Epithelial cell of esophagus (primary cell): ENCODE results near the gene KRTAP4-9.

Experiments used
- DNase-seq: peaks from one replicate; pipeline ENCODE4 v3.0.0; 2010; ENCODE audit warnings: low read depth
- H3K4me3 ChIP-seq: 2 replicates; pipeline ENCODE4 v1.5.1; 2011; ENCODE audit warnings: mild to moderate bottlenecking, low read length, control low read depth
- TF ChIP-seq, protein P1 (sequence below): IDR thresholded peaks from 2 replicates; pipeline ENCODE4 v1.5.1; 2011; ENCODE audit warnings: low read depth, mild to moderate bottlenecking, low read length, control low read depth, inconsistent platforms; ENCODE audit not compliant: insufficient read depth; ENCODE audit errors: missing control alignments

Gene KRTAP4-9

DNA sequence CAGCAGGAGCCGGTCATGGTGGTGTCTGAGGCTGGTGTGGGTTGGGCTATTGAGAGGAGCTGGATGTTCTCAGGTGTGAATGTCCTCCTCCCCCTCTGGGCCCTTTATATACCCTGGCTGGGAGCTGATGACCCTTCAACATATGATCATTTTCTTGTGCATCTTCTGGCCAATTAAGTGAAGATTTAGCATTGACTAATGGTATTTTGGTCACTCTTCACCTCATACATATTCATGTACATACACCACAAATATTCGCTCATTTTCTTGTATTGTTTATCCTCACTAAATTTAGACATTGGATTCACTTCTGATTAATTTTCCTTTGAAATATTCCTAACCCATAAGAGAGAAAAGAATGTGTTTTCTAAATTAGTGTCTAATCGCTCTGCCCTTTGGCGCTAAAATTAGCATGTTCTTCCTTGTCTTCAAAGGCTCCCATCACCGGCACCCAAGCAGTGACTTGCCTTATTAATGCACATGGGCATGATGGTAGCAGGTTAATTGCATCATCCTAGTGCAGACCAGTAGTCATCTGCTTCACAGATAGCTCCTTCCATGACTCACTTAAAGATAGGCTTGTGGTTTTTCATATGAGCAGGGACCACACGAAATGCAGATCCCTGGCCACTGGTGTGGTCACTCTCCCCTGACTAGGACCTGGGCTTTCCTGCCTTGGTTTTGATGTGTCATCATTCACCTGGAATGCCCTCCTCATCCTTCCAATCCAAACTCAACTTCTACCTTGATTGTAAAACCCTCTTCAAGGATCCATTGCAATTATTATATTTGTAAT, 39.2 kb upstream of the KRTAP4-9 start, which contains the start of gene KRTAP2-4:
TSS of gene KRTAP2-4 (minus strand) at position 51 of the 796 bp plus-strand sequence. CDS start at position 17, 34 bp downstream.
- TF ChIP-seq, protein P1, sequence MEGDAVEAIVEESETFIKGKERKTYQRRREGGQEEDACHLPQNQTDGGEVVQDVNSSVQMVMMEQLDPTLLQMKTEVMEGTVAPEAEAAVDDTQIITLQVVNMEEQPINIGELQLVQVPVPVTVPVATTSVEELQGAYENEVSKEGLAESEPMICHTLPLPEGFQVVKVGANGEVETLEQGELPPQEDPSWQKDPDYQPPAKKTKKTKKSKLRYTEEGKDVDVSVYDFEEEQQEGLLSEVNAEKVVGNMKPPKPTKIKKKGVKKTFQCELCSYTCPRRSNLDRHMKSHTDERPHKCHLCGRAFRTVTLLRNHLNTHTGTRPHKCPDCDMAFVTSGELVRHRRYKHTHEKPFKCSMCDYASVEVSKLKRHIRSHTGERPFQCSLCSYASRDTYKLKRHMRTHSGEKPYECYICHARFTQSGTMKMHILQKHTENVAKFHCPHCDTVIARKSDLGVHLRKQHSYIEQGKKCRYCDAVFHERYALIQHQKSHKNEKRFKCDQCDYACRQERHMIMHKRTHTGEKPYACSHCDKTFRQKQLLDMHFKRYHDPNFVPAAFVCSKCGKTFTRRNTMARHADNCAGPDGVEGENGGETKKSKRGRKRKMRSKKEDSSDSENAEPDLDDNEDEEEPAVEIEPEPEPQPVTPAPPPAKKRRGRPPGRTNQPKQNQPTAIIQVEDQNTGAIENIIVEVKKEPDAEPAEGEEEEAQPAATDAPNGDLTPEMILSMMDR: no peak
- DNase-seq: peak; percentile 96
- no peak within 1 kb of the TSS for H3K4me3 ChIP-seq

DNA sequence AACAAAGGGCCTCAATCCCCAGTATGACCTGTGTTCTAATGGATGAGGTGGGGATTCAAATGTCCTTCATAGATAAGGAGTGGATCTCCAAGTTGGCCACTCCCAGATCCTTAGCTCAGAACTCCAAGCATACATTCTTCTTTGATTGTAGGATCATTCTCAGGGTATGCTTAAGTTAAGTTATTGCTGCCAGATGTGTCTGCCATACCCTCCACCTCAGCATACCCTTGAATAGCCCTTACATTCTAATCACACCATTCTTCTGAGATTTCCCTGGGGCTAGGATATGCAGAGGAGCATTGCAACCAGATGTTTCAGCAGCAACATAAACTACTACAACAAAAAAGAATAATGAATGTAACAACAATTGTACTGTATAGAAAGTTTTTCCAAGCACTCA, 37.9 kb upstream of the KRTAP4-9 start:
- DNase-seq: no peak
- H3K4me3 ChIP-seq: no peak overlapping the region
- TF ChIP-seq, protein P1: no peak

DNA sequence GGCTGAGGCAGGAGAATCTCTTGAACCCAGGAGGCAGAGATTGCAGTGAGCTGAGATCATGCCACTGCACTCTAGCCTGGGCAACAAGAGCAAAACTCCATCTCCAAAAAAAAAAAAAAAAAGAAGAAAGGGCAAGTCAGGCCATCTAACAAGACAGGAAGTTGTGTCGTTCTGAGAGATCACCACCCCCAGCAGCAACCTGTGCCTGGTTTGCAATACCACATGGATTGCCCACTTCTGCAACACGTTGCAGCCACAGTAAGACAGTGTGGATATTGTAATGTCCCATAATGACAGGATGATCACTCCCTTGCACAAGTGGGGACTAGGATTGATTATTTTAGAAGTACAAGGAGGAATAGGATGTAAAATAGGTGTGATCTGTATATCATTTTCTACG, 36.2 kb upstream of the KRTAP4-9 start:
- DNase-seq: no peak
- TF ChIP-seq, protein P1: no peak
- H3K4me3 ChIP-seq: no peak overlapping the region

DNA sequence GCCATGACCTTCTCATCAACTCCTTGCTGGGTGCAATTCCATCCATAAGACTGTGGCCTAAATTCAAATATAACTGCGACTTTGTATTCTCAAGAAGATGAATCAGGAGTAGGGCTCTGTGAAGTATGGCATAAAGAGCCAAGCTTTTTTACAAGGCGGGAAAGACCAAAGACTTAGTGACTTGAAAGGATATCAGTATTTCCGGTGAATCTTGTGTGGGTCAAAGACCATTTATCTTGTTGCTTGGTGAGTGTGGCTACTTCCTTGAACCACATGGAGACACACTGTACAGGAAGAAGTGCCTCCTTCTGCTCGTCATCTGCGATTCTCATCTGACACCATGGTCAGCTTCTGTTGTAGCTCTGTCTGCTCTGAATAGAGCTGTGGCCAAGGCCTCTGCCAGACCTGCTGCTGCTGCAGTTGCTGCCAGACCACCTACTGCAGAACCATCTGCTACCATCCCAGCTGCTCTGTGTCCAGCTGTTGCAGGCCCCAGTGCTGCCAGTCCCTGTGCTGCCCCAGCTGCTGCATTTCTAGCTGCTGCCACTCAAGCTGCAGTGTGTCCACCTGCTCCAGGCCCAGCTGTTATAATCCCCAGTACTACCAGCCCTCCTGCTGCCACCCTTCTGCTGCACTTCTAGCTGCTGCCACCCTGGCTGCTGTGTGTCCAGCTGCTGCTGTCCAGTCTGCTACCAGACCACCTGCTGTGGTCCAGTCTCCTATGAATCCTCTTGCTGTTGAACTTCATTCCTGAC, 33.4 kb upstream of the KRTAP4-9 start:
- H3K4me3 ChIP-seq: no peak overlapping the region

DNA sequence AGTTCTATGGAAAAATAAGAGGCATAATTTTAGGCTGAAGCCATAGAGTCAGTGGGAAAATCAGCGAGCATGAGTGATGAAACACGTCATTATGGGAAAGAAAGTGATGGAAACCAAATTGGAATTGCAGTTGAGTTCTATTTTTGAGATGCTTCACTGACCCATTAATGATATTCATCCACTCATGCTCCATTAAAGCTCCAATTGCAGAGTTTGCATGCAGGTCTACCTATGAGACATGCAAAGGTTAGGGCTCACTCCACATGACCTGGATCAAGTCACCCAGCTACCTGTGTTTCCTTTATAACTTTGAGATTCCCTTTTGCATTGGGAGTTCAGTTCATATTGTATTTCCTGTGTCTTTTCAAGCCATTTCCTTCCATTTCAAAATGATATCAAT, 31.5 kb upstream of the KRTAP4-9 start:
- H3K4me3 ChIP-seq: no peak overlapping the region
- DNase-seq: no peak
- TF ChIP-seq, protein P1: no peak

More for the DNA sequence above, 33.4 kb upstream of the KRTAP4-9 start:
- TF ChIP-seq, protein P1: no peak
- no peak for DNase-seq

DNA sequence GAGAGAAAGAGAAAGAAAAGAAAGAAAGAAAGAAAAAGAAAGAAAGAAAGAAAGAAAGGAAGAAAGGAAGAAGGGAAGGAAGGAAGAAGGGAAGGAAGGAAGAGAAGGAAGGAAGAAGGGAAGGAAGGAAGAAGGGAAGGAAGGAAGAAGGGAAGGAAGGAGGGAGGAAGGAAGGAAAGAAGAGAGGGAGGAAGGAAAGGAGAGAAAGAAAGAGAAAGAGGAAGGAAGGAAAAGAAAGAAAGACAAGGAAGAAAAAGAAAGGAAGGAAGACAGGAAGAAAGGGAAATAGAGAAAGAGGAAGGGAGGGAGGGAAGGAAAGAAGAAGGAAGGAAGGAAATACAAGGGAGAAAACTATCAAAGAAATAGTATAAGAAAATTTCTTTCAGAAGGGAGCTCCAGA, 28.4 kb upstream of the KRTAP4-9 start:
- no peak for DNase-seq
- TF ChIP-seq, protein P1: no peak

More for the DNA sequence above, 28.4 kb upstream of the KRTAP4-9 start:
- no peak overlapping the region for H3K4me3 ChIP-seq
